Mucosa of descending colon (tissue), 3 donors: Measurements from ENCODE around the gene DDX39B. TPM values are rescaled to one million over a fixed set of nuclear protein-coding genes. Genes with fewer than 3 reads are reported as not detected.

Experiments used
- ATAC-seq: fragments of 200-7000 bp; cut with Tn5 transposase; one replicate; pipeline ENCODE4 v1.9.1; 2020; ENCODE audit warnings: mild to moderate bottlenecking, moderate library complexity
- DNase-seq, 3 donors: peaks; one replicate each; pipeline ENCODE4 v3.0.0-alpha.2; 2020
- H3K36me3 ChIP-seq: fragments of 200-600 bp; one replicate; pipeline ENCODE4 v1.8.0; 2021; ENCODE audit warnings: low read depth, mild to moderate bottlenecking
- H3K4me1 ChIP-seq: fragments of 200-600 bp; one replicate; pipeline ENCODE4 v1.8.0; 2021; ENCODE audit warnings: low read depth, mild to moderate bottlenecking
- H3K4me3 ChIP-seq: fragments of 200-600 bp; one replicate; pipeline ENCODE4 v1.8.0; 2021; ENCODE audit warnings: mild to moderate bottlenecking
- H3K9me3 ChIP-seq: fragments of 200-600 bp; one replicate; pipeline ENCODE4 v1.8.0; 2021; ENCODE audit warnings: mild to moderate bottlenecking
- intact Hi-C, 2 donors: fragments of 100-400 bp; cut with DNase I in 1 of 2; cut with micrococcal nuclease in 1 of 2; formaldehyde crosslinking; loops; one replicate each; pipeline versions ENCODE4 v1.11.0 to v1.11.1; 2022; cut with DNase I, micrococcal nuclease
- total RNA-seq, 3 donors: library from RNA; stranded (reverse); fragmentation: NEBNext Ultra II Directional in 2 of 3; extraction: Animal tissue kit (Norgen Biotek cat#: 25700) in 2 of 3; gene quantifications; one replicate each; pipeline versions ENCODE4 v1.2.1 to v1.2.4, GENCODE V29; 2021 to 2023
- TF ChIP-seq, protein P1 (sequence below): fragments of 200-600 bp; IDR thresholded peaks from one replicate; pipeline ENCODE4 v1.8.0; 2022; ENCODE audit warnings: antibody characterized with exemption, mild to moderate bottlenecking
- donor health status: DM: no; HTN: no; CAD: no; lungs with moderate emphysema.
- donor health status: DM: no; HTN: no; CAD: no.
- donor health status: DM: no; HTN: yes; CAD: no.

The DDX39B gene
- total RNA-seq, 3 donors from 2014 or later: 239 to 309 (median 295) TPM

DNA sequence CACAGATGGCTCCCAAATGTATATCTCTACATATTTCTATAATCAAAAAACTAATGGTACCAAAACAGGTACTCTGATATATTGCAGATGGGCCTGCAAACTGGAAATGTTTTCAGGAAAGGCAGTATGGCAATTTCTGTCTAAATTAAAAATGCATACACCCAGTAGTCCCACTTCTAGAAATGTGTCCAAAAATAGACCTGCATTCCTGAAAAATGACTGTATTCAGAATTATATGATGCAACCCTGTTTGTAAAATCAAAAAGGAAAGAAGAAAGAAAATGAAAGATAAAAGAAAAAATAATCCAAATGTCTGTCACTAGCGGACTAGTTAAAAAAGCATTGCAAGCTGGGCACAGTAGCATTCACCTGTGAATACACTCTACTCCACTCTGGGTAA is 56.7 kb downstream of the DDX39B start:
- Histone ChIP-seq H3K36me3 (no peaks in the 10 kb centered on the region), H3K9me3 (no peaks in the 10 kb centered on the region), H3K4me3 (no peak overlapping the region), H3K4me1 (no peaks in the 10 kb centered on the region)
- DNase-seq: no peak
- intact Hi-C loops: no loop called here
- TF ChIP-seq, protein P1, sequence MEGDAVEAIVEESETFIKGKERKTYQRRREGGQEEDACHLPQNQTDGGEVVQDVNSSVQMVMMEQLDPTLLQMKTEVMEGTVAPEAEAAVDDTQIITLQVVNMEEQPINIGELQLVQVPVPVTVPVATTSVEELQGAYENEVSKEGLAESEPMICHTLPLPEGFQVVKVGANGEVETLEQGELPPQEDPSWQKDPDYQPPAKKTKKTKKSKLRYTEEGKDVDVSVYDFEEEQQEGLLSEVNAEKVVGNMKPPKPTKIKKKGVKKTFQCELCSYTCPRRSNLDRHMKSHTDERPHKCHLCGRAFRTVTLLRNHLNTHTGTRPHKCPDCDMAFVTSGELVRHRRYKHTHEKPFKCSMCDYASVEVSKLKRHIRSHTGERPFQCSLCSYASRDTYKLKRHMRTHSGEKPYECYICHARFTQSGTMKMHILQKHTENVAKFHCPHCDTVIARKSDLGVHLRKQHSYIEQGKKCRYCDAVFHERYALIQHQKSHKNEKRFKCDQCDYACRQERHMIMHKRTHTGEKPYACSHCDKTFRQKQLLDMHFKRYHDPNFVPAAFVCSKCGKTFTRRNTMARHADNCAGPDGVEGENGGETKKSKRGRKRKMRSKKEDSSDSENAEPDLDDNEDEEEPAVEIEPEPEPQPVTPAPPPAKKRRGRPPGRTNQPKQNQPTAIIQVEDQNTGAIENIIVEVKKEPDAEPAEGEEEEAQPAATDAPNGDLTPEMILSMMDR: no peak
- no peak for ATAC-seq

DNA sequence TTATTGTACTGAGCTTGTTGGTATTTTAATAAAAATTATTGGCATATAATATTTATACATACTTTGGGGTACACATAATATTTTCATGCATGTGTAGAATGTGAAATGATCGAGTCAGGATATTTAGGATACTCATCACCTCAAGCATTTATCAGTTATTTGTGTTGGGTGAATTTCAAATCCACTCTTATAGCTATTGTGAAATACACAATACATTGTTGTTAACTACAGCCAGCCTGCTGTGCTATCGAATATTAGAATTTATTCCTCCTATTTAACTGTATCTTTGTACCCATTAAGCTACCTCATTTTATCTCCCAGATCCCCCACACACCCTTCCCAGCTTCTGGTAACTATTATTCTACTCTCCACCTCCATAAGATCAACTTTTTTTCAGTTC is 58.4 kb downstream of the DDX39B start:
- H3K9me3 ChIP-seq: no peaks in the 10 kb centered on the region
- H3K4me3 ChIP-seq: no peak overlapping the region
- H3K36me3 ChIP-seq: no peaks in the 10 kb centered on the region
- DNase-seq: no peak
- H3K4me1 ChIP-seq: no peaks in the 10 kb centered on the region
- ATAC-seq: no peak
- intact Hi-C loops: no loop called here
- TF ChIP-seq, protein P1: no peak

DNA sequence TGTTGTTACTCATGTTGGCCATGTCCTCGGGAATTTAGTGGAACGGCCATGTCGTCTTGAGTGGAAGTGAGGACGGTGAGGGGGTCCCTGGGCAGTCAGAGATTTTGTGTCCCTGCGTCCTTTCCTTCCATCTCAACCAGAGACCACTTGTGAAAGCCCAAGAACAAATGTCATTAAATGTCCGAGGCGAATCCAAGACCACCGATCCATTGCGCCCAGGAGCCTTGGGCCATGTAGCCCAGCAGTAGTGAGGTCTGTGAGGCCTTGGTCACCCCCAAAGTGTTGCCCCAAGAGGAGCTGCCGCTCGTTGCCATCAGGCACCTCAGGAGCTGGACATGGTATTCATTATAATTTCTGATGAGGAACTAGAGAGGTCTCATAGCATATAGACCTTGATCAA is 61.2 kb downstream of the DDX39B start:
- intact Hi-C loops: no loop called here

More for the DNA sequence above, 61.2 kb downstream of the DDX39B start:
- no peaks in the 10 kb centered on the region for H3K9me3 ChIP-seq
- no peaks in the 10 kb centered on the region for H3K4me1 ChIP-seq
- no peaks in the 10 kb centered on the region for H3K36me3 ChIP-seq
- ATAC-seq (no peak), DNase-seq (no peak)
- H3K4me3 ChIP-seq: no peak overlapping the region
- TF ChIP-seq, protein P1: no peak

Other genes with a start within 250 kb of the DDX39B start
- 1,000 to 10,000 TPM; 1,294 to 6,470 (median 3,045) TPM for gene HLA-B, start 184.8 kb downstream of the DDX39B start, total RNA-seq
- gene MICA, start 138.4 kb downstream of the DDX39B start, total RNA-seq: 10 to 100 TPM; 18.1 to 24.2 (median 20.7) TPM
- 1 to 10 TPM; 1.3 to 4.1 (median 2.9) TPM for gene MICB, start 43.9 kb downstream of the DDX39B start, total RNA-seq
- gene MCCD1, start 13.0 kb downstream of the DDX39B start, total RNA-seq: not detected
- 1 to 10 TPM in 2 of 3 donors, under 1 TPM in 1; 0.55 to 4.5 (median 1.2) TPM for gene ATP6V1G2, start 4.6 kb upstream of the DDX39B start, total RNA-seq
- gene NFKBIL1, start 5.6 kb upstream of the DDX39B start, total RNA-seq: 10 to 100 TPM; 15.8 to 27.8 (median 18.3) TPM
- under 1 TPM in 2 of 3 donors, not detected in 1; 0.20 to 0.22 TPM for gene LTA, start 30.3 kb upstream of the DDX39B start, total RNA-seq
- gene TNF, start 33.6 kb upstream of the DDX39B start, total RNA-seq: 1 to 10 TPM in 2 of 3 donors, under 1 TPM in 1; 0.41 to 1.7 (median 1.1) TPM
- 1 to 10 TPM; 2.1 to 3.4 (median 2.2) TPM for gene LTB, start 40.4 kb upstream of the DDX39B start, total RNA-seq
- gene LST1, start 44.3 kb upstream of the DDX39B start, total RNA-seq: 10 to 100 TPM in 1 of 3 donors, 1 to 10 TPM in 2; 3.9 to 11.3 (median 6.6) TPM
- under 1 TPM in 1 of 3 donors, not detected in 2; 0.46 TPM for gene NCR3, start 51.0 kb upstream of the DDX39B start, total RNA-seq
- gene AIF1, start 73.2 kb upstream of the DDX39B start, total RNA-seq: 10 to 100 TPM in 2 of 3 donors, 1 to 10 TPM in 1; 6.1 to 28.4 (median 17.3) TPM
- 100 to 1,000 TPM; 109 to 151 (median 120) TPM for gene PRRC2A, start 78.7 kb upstream of the DDX39B start, total RNA-seq
- 100 to 1,000 TPM; 282 to 298 (median 293) TPM for gene BAG6, start 110.7 kb upstream of the DDX39B start, total RNA-seq
- 1 to 10 TPM; 2.2 to 2.7 (median 2.4) TPM for gene APOM, start 113.9 kb upstream of the DDX39B start, total RNA-seq
- 10 to 100 TPM; 28.5 to 33.0 (median 32.3) TPM for gene C6orf47, start 118.8 kb upstream of the DDX39B start, total RNA-seq
- 10 to 100 TPM; 13.4 to 17.7 (median 17.4) TPM for gene GPANK1, start 123.0 kb upstream of the DDX39B start, total RNA-seq
- gene CSNK2B, start 124.1 kb upstream of the DDX39B start, total RNA-seq: 100 to 1,000 TPM; 125 to 147 (median 134) TPM
- 10 to 100 TPM; 13.1 to 17.2 (median 15.5) TPM for gene LY6G5B, start 128.0 kb upstream of the DDX39B start, total RNA-seq
- gene LY6G5C, start 139.1 kb upstream of the DDX39B start, total RNA-seq: 1 to 10 TPM; 1.7 to 4.2 (median 2.1) TPM
- gene ABHD16A, start 161.3 kb upstream of the DDX39B start, total RNA-seq: 10 to 100 TPM; 55.3 to 69.4 (median 68.4) TPM
- not detected for gene LY6G6F, start 164.9 kb upstream of the DDX39B start, total RNA-seq
- gene LY6G6D, start 173.3 kb upstream of the DDX39B start, total RNA-seq: 1 to 10 TPM in 1 of 3 donors, under 1 TPM in 1, not detected in 1; 0.90 to 6.1 TPM
- gene LY6G6C, start 179.7 kb upstream of the DDX39B start, total RNA-seq: under 1 TPM in 1 of 3 donors, not detected in 2; 0.32 TPM
- 1 to 10 TPM in 1 of 3 donors, under 1 TPM in 2; 0.48 to 1.4 (median 0.57) TPM for gene MPIG6B, start 181.4 kb upstream of the DDX39B start, total RNA-seq
- gene DDAH2, start 187.3 kb upstream of the DDX39B start, total RNA-seq: 100 to 1,000 TPM in 1 of 3 donors, 10 to 100 TPM in 2; 56.1 to 152 (median 99.5) TPM
- gene CLIC1, start 194.5 kb upstream of the DDX39B start, total RNA-seq: 100 to 1,000 TPM; 269 to 555 (median 441) TPM
- gene MSH5, start 198.0 kb upstream of the DDX39B start, total RNA-seq: 10 to 100 TPM; 14.1 to 29.9 (median 29.7) TPM
- 1 to 10 TPM; 2.5 to 9.6 (median 4.3) TPM for gene SAPCD1, start 220.7 kb upstream of the DDX39B start, total RNA-seq
- 1 to 10 TPM; 5.9 to 8.2 (median 6.9) TPM for gene VWA7, start 235.3 kb upstream of the DDX39B start, total RNA-seq